NT2/D1 (cell line): ENCODE measurements around the gene ABL1.

Source experiments
- SUZ12 ChIP-seq: IDR thresholded peaks from 2 replicates; pipeline ENCODE4 v1.6.1; 2011; ENCODE audit not compliant: insufficient read length, insufficient read depth; ENCODE audit errors: extremely low read depth
- YY1 ChIP-seq: IDR thresholded peaks from 2 replicates; pipeline ENCODE4 v1.6.1; 2011; ENCODE audit not compliant: insufficient read length, insufficient read depth
- ZNF274 ChIP-seq: IDR thresholded peaks from 2 replicates; pipeline ENCODE4 v1.6.1; 2011; ENCODE audit warnings: mild to moderate bottlenecking, low read depth, low read length

- TF ChIP-seq ZNF274 (no peak), SUZ12 (no peak), YY1 (no peak)
These were observed 1.7 kb upstream of the ABL1 start for GRCh38 chr9:130833031-130833990.
